ENCODE results near the gene CHIC2.

CHIC2 gene

DNA sequence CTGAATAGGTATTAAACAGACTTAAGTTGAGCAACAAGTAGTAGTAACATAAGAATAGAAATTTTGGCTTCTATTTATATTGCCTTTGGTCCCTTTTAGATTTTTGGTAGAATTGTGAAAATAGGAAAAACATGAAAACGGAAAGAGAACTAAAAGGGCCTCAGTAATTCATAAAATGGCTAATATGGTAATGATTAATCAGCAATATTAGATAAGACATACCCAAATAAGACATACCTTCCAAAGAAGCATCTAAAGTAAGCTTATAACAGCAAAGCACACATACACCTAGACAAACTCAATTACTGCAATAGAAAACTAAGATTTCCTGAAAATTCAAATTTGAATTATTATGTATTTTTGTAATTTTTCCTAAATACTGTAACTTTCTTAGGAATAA is 46.4 kb downstream of the CHIC2 start:
- H3K27ac Mint-ChIP-seq, result no peak overlapping the region
- CTCF ChIA-PET, result no interaction called here
- H3K27me3 Mint-ChIP-seq, result no peaks in the 10 kb centered on the region
- no peak overlapping the region for H3K4me3 Mint-ChIP-seq
- DNase-seq, result no peak
- no peaks in the 10 kb centered on the region for H3K4me1 Mint-ChIP-seq
- H3K9me3 Mint-ChIP-seq, result no peaks in the 10 kb centered on the region
- H3K36me3 Mint-ChIP-seq, result peaks cover 9% of the 10 kb centered on the region

DNA sequence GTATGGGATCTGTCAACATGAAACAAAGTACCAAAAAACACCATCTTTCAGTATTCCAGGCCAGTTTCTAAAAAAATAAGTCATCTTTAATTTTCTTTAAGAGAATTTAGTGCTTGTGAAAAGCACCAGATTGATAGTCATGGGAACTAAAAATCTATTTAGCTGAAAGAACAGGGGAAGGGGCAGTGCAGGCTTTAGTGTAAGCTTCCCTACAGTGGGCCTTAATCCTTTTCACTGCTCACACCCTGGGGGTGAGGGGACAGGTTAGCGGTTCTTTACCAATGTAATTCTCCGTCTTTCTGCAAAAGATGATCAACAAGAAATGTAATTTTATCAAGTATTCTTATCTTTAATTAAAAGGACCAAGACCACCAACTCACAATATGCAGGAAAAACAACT is 47.1 kb downstream of the CHIC2 start:
- no peaks in the 10 kb centered on the region for H3K9me3 Mint-ChIP-seq
- CTCF ChIA-PET, result interaction anchor here (0.6 kb wide), 1 partner anchor 24 kb away, joined by 4 read pairs; no protein-coding TSS in a partner anchor
- H3K4me3 Mint-ChIP-seq, result no peak overlapping the region
- H3K36me3 Mint-ChIP-seq, result peaks cover 11% of the 10 kb centered on the region
- H3K4me1 Mint-ChIP-seq, result no peaks in the 10 kb centered on the region
- DNase-seq, result no peak
- no peak overlapping the region for H3K27ac Mint-ChIP-seq
- no peaks in the 10 kb centered on the region for H3K27me3 Mint-ChIP-seq

DNA sequence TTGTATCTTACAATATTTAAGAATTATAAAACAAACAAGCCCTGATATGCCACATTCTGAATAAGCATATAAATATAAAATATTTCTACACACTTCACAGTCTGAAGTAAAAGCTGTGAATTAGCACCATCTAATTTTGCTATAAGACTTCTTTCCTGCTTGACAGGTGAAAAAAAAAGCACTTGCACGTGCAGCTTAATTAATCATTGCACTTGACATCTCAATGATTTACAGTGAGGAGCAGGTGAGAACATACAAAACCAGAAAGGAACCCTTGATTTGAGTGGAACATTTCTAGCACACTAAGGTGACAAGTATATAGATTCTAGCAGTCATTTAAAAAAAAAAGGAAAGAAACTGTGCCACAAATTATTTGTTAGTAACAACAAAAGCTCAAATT is 47.9 kb downstream of the CHIC2 start:
- H3K9me3 Mint-ChIP-seq, result no peaks in the 10 kb centered on the region
- CTCF ChIA-PET, result interaction anchor here (0.6 kb wide), 1 partner anchor 23 kb away, joined by 4 read pairs; no protein-coding TSS in a partner anchor
- DNase-seq, result no peak
- H3K27ac Mint-ChIP-seq, result no peak overlapping the region
- no peak overlapping the region for H3K4me3 Mint-ChIP-seq
- no peaks in the 10 kb centered on the region for H3K27me3 Mint-ChIP-seq
- H3K4me1 Mint-ChIP-seq, result no peaks in the 10 kb centered on the region
- H3K36me3 Mint-ChIP-seq, result peaks cover 11% of the 10 kb centered on the region

DNA sequence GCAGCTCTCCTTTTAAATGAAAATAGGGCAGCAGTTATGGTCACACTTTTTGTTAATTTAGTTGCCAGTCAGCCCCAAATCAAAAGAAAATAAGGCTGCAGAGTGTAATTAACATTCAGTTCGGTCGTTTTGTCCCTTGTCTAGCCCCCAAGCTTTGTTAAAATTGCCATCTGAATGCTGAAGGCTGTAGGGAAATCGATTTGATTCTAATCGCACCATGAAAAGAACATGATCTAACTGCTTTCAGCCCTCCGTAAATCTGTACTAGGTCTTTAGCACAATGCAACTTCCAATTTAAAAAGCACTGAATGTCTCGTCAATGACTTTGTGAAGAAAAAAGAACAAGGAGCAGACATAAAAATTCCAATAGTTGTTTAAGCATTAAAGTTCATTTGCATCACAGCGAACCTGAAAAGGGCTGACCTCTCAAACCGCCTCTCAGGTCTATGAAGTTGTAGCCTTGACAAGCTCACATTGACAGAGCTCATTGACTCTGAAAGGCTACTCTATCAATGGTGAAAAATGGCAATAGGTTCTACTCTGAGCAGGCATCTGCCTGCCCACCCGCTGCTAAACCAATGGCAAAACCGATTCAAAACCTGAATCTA is 48.9 kb downstream of the CHIC2 start:
- no peaks in the 10 kb centered on the region for H3K4me1 Mint-ChIP-seq
- no peak overlapping the region for H3K27ac Mint-ChIP-seq
- CTCF ChIA-PET, result no interaction called here
- H3K27me3 Mint-ChIP-seq, result no peaks in the 10 kb centered on the region
- H3K9me3 Mint-ChIP-seq, result no peaks in the 10 kb centered on the region
- H3K36me3 Mint-ChIP-seq, result peaks cover 11% of the 10 kb centered on the region
- no peak overlapping the region for H3K4me3 Mint-ChIP-seq
- no peak for DNase-seq

DNA sequence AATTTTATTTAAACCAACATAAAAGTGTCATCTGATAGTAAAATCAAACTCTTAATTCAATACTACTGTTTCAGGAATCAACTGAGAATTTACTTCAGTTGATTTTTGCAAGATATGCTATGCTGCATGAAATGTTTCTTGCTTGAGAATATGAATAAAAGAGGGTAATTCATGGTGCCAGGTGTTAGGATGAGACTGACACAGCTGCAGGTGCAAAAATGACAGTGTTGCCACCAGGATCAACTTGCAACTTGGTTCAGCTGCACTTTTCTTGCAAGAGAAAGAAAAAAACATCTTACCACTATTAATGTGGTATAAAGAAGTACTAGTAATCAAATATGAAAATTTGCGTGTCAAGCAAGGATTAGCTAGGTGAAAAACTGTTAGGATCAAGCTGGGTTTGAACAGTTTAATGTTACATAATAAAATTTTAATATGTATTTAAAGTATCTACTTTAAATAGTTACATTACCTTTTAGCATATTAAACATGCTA is 49.7 kb downstream of the CHIC2 start:
- Mint-ChIP-seq H3K27me3 (no peaks in the 10 kb centered on the region), H3K27ac (no peak overlapping the region), H3K4me3 (no peak overlapping the region), H3K4me1 (no peaks in the 10 kb centered on the region), H3K9me3 (no peaks in the 10 kb centered on the region), H3K36me3 (peaks cover 13% of the 10 kb centered on the region)
- CTCF ChIA-PET, result no interaction called here
- DNase-seq, result no peak

DNA sequence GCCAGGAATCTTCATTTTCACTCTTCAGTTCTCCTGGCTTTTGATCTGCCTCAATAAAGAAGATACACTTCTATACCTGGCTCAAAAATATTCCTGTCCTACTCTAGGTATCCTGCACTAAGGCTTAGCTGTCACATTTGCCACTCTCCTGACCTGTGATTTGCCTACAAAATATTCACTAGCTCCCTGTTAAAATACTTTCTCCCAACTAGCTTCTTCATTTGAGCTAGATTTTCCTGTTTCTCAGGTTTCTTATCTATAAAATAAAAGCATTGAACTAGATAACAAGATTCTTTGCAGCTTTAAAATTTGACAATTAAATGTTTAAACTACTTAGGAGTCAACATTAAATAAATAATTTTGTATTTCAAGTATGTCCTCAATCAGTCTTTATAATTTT is 53.2 kb downstream of the CHIC2 start:
- DNase-seq, result no peak
- Mint-ChIP-seq H3K4me3 (no peak overlapping the region), H3K27ac (no peak overlapping the region), H3K4me1 (peaks cover 2% of the 10 kb centered on the region), H3K9me3 (no peaks in the 10 kb centered on the region), H3K36me3 (peaks cover 23% of the 10 kb centered on the region), H3K27me3 (no peaks in the 10 kb centered on the region)
- CTCF ChIA-PET, result interaction anchor here (0.6 kb wide), 1 partner anchor 1637 kb away, joined by 4 read pairs; no protein-coding TSS in a partner anchor

DNA sequence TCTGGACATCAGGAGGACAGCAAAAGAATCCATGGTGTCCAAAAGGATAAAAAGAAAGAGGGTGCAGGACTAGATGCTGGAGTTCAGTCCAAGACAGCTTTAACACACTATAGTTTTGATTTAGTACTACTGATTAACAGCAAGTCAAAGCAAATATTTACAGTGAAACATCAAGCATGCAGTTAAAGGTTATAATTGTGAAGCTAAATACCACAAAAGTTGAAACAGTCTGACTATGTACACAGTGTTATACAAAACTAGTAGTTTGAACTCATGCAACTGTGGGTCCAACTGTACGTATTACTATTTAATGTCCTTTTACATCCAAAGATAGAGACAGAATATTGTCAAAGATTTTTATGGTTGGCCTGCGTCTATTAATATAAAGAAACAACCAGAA is 57.6 kb downstream of the CHIC2 start:
- Mint-ChIP-seq H3K27ac (no peak overlapping the region), H3K27me3 (no peaks in the 10 kb centered on the region), H3K4me1 (peaks cover 13% of the 10 kb centered on the region), H3K36me3 (peaks cover 32% of the 10 kb centered on the region), H3K4me3 (no peak overlapping the region), H3K9me3 (no peaks in the 10 kb centered on the region)
- CTCF ChIA-PET, result no interaction called here
- DNase-seq, result no peak

DNA sequence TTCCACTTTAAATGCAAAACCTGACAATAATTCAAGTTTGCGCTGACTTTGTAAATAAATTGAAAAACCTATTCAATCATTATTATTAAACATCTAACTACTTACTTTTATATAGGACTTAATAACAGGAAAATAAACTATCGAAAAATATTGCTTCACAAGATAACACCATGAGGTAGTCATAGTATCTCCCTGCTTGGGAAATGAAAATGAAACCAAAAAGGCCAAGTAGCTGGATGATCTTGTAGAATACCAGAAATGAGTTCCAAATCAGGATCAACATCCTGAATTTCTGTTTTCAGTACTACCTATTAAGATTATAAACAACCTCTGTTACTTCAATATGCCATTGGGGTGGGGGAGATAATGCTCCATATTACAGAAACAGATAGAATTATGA is 58.9 kb downstream of the CHIC2 start:
- Mint-ChIP-seq H3K4me3 (no peak overlapping the region), H3K27ac (no peak overlapping the region)
- DNase-seq, result no peak

DNA sequence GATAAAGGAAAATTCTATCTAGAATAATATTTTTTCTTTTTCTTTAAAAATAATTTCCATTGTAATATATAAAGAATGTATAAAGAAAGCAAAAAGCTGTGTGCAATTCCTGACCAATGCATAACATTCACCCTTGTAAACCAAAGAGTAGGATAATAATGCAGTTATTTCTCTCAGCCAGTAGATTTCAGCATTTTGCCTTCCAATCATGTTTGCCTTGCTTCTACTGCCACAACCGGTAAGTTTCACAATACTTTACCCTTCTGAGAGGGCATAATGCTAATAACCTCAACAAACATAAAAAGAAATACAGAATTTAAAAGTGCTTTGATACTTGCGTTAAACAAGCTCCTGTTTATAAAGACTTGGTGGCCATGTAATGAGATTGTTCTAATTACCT is 59.9 kb downstream of the CHIC2 start:
- no peak overlapping the region for H3K4me3 Mint-ChIP-seq
- no peak overlapping the region for H3K27ac Mint-ChIP-seq

More for the DNA sequence above, 58.9 kb downstream of the CHIC2 start:
- CTCF ChIA-PET, result no interaction called here
- Mint-ChIP-seq H3K4me1 (peaks cover 13% of the 10 kb centered on the region), H3K27me3 (no peaks in the 10 kb centered on the region), H3K9me3 (no peaks in the 10 kb centered on the region), H3K36me3 (peaks cover 40% of the 10 kb centered on the region)

DNA sequence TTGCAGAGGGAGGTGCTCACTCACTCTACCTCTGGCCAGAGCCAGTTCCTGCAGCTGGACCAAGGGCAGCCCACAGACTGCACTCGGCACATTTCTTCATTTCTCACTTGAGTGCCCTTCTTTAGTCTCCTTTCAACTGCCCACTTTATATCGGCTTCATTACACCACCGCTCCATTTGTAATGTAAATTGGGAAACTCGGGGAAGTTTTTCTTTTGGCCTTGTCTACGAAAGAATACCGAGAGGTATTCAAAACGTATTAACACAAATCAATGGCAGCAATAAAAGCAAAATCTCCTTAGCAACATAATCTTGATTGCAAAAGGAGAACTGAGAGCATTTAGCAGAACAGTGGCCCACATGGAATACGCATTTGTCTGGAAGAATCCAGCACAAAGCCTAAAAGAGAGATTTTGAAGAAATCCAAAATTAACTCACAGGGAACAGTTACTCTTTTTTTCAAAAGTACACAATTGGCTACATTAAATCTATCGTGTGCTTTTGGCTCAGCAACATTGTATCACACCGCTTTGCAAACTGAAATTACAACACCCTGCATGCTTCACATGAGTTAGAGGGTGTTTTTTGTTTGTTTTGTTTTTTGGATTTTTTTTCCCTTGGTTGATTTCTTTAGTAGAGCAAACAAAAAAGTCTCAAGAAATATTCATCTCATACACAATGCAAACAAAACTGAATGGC is 62.6 kb downstream of the CHIC2 start:
- H3K4me3 Mint-ChIP-seq, result no peak overlapping the region
- CTCF ChIA-PET, result no interaction called here
- H3K36me3 Mint-ChIP-seq, result peaks cover 31% of the 10 kb centered on the region
- no peaks in the 10 kb centered on the region for H3K27me3 Mint-ChIP-seq
- H3K27ac Mint-ChIP-seq, result no peak overlapping the region
- peaks cover 13% of the 10 kb centered on the region for H3K4me1 Mint-ChIP-seq
- DNase-seq, result no peak
- H3K9me3 Mint-ChIP-seq, result no peaks in the 10 kb centered on the region

More for the DNA sequence above, 59.9 kb downstream of the CHIC2 start:
- Mint-ChIP-seq H3K4me1 (peaks cover 13% of the 10 kb centered on the region), H3K36me3 (peaks cover 38% of the 10 kb centered on the region), H3K27me3 (no peaks in the 10 kb centered on the region), H3K9me3 (no peaks in the 10 kb centered on the region)
- DNase-seq, result no peak
- CTCF ChIA-PET, result interaction anchor here (0.6 kb wide), 1 partner anchor 296 kb away, joined by 3 read pairs; no protein-coding TSS in a partner anchor

DNA sequence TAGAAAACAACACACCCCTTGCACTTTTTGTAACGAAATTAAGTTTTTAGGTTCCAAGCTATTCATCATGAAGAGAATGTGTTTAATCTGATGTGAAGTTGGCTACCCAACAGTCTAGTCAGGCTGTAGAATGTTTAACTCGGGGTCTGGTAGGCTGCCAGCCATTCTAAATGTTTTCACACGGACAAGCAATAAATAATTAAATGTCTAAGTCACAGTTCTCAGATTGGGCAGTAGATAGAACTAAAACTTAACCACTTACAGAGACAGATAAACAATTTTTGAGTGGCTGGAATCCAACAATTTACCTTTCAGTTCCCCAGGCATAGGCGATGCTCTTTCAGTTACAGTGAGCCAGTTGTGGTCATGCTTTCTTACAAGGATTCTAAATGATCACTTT is 66.5 kb downstream of the CHIC2 start:
- Mint-ChIP-seq H3K4me1 (no peaks in the 10 kb centered on the region), H3K9me3 (no peaks in the 10 kb centered on the region), H3K4me3 (no peak overlapping the region), H3K27me3 (no peaks in the 10 kb centered on the region), H3K36me3 (peaks cover 14% of the 10 kb centered on the region), H3K27ac (no peak overlapping the region)
- CTCF ChIA-PET, result no interaction called here
- DNase-seq, result no peak

DNA sequence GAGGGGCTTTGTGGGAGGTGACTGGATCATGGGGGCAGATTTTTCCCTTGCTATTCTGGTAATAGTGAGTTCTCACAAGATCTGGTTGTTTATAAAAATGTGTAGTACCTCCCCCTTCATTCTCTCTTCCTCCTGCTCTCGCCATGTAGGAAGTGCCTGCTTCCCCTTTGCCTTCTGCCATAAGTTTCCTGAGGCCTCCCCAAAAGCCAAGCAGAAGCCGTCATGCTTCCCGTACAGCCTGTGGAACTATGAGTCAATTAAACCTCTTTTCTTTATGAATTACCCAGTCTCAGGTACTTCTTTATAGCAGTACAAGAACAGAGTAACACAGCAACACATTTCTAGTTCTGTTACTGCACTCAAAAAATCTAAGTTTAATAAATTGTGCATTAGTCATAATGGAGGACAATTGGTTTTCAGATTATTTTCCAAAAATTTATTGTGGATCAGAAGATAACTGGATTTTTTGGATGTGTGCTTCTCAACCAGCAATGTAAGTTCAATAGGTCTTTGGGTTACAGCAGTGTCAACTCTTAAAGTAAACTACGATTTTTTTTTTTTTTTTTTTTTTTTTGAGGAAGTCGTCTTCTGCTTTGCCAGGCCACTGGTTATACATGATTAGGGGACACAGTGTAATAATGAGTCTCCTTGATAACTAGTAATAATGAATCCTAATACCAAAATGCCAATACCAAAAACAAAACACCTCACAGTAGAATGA is 69.9 kb downstream of the CHIC2 start:
- no peaks in the 10 kb centered on the region for H3K27me3 Mint-ChIP-seq
- no peaks in the 10 kb centered on the region for H3K9me3 Mint-ChIP-seq
- DNase-seq, result no peak
- no peaks in the 10 kb centered on the region for H3K4me1 Mint-ChIP-seq
- H3K4me3 Mint-ChIP-seq, result no peak overlapping the region
- CTCF ChIA-PET, result no interaction called here
- H3K27ac Mint-ChIP-seq, result no peak overlapping the region
- H3K36me3 Mint-ChIP-seq, result peaks cover 1% of the 10 kb centered on the region

DNA sequence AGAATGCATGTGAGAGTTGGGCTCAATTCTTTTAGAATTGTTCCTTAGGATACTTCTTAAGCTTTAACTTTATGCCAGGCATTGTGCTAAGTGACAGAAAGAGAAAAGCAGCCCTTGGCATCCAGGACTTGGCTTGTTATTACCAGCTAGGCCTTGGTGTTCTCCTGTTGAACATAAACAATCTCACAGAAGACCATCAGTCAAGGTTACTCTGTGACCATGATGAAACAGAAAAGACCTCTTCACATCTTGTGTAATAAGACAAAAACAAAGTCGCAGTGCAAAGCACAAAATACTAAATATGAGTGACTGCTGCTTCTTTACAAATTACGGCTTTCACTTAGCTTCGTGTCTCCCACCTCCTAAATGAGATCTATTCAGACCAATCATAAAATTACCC is 71.6 kb downstream of the CHIC2 start:
- CTCF ChIA-PET, result no interaction called here
- H3K4me1 Mint-ChIP-seq, result no peaks in the 10 kb centered on the region
- H3K9me3 Mint-ChIP-seq, result no peaks in the 10 kb centered on the region

DNA sequence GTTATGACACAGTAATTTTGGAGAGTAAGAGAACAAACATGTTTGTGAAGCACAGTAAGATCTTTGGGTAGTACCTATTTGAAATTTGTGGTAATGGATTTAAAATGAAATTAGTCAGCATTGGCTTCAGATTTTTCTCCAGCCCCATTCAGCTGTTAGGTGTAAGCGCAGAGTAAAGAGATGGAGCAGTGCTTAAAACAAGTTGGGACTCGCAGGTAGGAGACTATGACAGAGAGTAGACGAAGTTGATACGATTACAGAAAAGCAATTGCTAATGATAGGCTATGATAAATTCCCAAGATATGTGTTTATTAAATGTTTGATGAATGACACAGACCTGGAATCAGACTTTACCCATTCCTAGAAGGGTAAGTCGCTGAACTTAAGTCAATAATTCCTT is 72.6 kb downstream of the CHIC2 start:
- Mint-ChIP-seq H3K4me3 (no peak overlapping the region), H3K9me3 (no peaks in the 10 kb centered on the region), H3K27me3 (no peaks in the 10 kb centered on the region), H3K36me3 (peaks cover 1% of the 10 kb centered on the region), H3K27ac (no peak overlapping the region), H3K4me1 (no peaks in the 10 kb centered on the region)
- CTCF ChIA-PET, result no interaction called here
- no peak for DNase-seq

More for the DNA sequence above, 71.6 kb downstream of the CHIC2 start:
- no peak overlapping the region for H3K4me3 Mint-ChIP-seq
- no peak overlapping the region for H3K27ac Mint-ChIP-seq
- peaks cover 1% of the 10 kb centered on the region for H3K36me3 Mint-ChIP-seq
- DNase-seq, result no peak
- no peaks in the 10 kb centered on the region for H3K27me3 Mint-ChIP-seq

DNA sequence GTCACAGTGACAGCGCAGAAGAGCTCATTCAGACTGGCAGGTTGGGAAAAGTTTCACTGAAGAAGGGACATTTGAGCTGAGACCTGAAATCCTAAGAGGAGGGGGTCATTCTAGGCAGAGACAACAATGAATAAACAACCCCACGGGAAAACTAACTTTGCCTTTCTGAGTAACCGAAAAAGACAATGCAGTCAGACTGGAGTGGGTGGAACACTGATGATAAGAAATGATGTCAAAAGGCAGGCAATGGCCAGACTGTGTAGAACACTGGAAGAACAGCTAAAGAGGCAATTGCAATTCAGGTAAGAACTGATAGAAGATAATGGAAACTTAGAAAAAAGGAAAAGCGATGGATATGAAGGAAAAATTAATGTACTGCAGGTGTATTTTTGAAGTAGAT is 73.8 kb downstream of the CHIC2 start:
- Mint-ChIP-seq H3K4me1 (no peaks in the 10 kb centered on the region), H3K9me3 (no peaks in the 10 kb centered on the region), H3K27me3 (no peaks in the 10 kb centered on the region), H3K4me3 (no peak overlapping the region), H3K36me3 (peaks cover 1% of the 10 kb centered on the region), H3K27ac (no peak overlapping the region)
- DNase-seq, result no peak
- CTCF ChIA-PET, result no interaction called here

All from activated naive CD4-positive, alpha-beta T cell treated with anti-CD3 and anti-CD28 coated beads, Interleukin-2, amount 10 ng/mL, durations not matched to agents 7 days and 5 days (primary cell).